Tibial artery (tissue), 4 donors: ENCODE data around the gene EZR.

Source experiments
- DNase-seq, 2 donors: peaks; one replicate each; pipeline ENCODE4 v3.0.0-alpha.2; 2019
- H3K27ac ChIP-seq, 2 donors: fragments of 200-600 bp; sonication (generic) in 1 of 2; 1 replicate in 1 of 2; 2 replicates in 1 of 2; pipeline ENCODE4 v1.5.1; 2018 to 2019; ENCODE audit warnings: mild to moderate bottlenecking in 1 of 2
- H3K27me3 ChIP-seq, 2 donors: fragments of 200-600 bp; sonication (generic) in 1 of 2; one replicate each; pipeline versions ENCODE4 v1.5.1 to v1.6.0; 2016 to 2019
- H3K36me3 ChIP-seq, 3 donors: fragments of 200-600 bp; sonication (generic) in 2 of 3; one replicate each; pipeline ENCODE4 v1.5.1; 2016 to 2019; ENCODE audit warnings: mild to moderate bottlenecking in 2 of 3
- H3K4me1 ChIP-seq, 4 donors: fragments of 200-600 bp; sonication (generic) in 2 of 4; 1 replicate in 3 of 4; 2 replicates in 1 of 4; pipeline ENCODE4 v1.5.1; 2016 to 2019
- H3K4me3 ChIP-seq, 2 donors: fragments of 200-600 bp; sonication (generic) in 1 of 2; 1 replicate in 1 of 2; 2 replicates in 1 of 2; pipeline ENCODE4 v1.5.1; 2018 to 2019; ENCODE audit warnings: mild to moderate bottlenecking in 2 of 2
- H3K9me3 ChIP-seq, 3 donors: fragments of 200-600 bp; sonication (generic) in 1 of 3; one replicate each; pipeline ENCODE4 v1.5.1; 2016 to 2019
- CTCF ChIP-seq, 2 experiments: fragments of 200-600 bp in 1 of 2; fragments of 450-650 bp in 1 of 2; IDR thresholded peaks; one replicate each; pipeline ENCODE4 v1.5.1; 2017 to 2019; ENCODE audit warnings: antibody characterized with exemption in 2 of 2, mild to moderate bottlenecking in 1 of 2, moderate library complexity in 1 of 2
- intact Hi-C: fragments of 100-400 bp; cut with DNase I; formaldehyde crosslinking; loops from one replicate; pipeline ENCODE4 v1.15.0; 2023; ENCODE audit warnings: low total_unique reads

The EZR gene

DNA sequence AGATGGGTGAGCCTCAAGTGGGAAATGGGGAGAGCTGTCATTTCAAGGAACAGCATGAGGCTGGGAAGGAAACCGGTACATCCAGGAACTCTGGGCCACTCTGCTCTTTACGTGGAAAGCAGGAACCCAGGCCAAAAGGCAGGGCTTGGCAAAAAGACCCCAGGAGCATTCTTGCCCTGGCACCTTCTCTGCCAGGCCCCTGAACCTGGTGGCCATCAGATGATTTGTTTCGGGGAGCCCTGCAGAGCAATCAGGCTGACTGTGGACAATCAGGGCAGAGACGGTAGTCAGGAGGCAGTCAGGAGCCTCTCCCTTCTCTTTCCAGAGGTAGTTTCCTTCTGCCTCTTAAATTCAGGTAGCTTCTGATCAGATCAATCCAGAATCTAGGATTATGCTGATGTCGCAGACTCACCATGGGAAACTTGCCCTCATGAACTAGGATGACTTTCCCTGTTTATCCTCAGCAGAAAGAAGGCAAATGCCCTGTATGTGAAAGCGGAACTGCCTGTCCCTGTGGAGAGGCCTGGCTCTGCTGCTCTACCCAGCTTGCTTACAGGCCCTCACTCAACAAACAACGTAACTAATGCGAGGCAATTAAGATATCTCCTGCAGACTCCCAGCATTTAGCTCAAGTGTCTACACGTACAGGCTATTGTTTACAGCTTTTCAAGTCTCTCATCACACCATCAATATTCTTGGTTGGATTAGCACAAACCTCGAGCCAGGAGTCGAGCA, 36.6 kb downstream of the EZR start:
- H3K9me3 ChIP-seq: no peaks in the 10 kb centered on the region
- DNase-seq: no peak

DNA sequence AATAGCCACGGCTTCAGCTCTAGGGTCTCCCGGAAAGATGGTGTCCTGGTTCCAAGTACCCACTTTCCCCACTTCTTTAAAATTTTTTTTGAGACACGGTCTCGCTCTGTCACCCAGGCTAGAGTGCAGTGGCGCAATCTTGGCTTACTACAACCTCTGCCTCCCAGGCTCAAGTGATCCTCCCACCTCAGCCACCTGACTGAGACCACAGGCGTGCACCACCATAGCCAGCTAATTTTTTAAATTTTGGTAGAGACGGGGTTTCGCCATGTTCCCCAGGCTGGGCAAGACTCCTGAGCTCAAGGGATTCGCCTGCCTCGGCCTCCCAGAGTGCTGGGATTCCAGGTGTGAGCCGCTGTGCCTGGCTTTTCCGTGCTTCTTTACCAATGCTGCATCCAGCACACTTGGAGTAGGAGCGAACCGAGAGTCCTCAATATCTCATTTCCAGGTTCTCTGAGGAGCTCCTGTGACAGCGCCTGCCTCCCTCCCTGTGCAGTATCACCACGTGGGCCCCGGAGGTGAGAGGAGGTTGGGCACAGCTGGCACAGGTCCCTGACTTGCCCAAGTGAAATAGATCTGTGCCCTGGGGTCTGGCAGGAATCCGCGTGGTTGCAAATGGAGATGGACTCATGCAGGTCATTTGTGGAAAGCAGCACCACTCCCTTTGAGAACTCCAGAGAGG, 37.3 kb downstream of the EZR start:
- H3K4me3 ChIP-seq: no peak overlapping the region
- intact Hi-C loops: loop anchor here (10.0 kb wide), 1 partner anchor 67 kb away; no protein-coding TSS in a partner anchor
- peak in 1 of 2 donors; percentile 19 for DNase-seq
- H3K27ac ChIP-seq: no peak overlapping the region
- no peaks in the 10 kb centered on the region for H3K4me1 ChIP-seq
- peaks cover 51 to 79% (median 63%) of the 10 kb centered on the region in 3 donors for H3K36me3 ChIP-seq
- no peaks in the 10 kb centered on the region for H3K9me3 ChIP-seq
- no peaks in the 10 kb centered on the region for H3K27me3 ChIP-seq
- no peak for TF ChIP-seq CTCF (IDR thresholded peaks at IDR 0.05)

More for the DNA sequence above, 36.6 kb downstream of the EZR start:
- peaks cover 53 to 80% (median 70%) of the 10 kb centered on the region in 3 donors for H3K36me3 ChIP-seq
- intact Hi-C loops: loop anchor here (10.0 kb wide), 1 partner anchor 68 kb away; no protein-coding TSS in a partner anchor
- no peak overlapping the region for H3K27ac ChIP-seq
- no peak for TF ChIP-seq CTCF (IDR thresholded peaks at IDR 0.05)
- no peak overlapping the region for H3K4me3 ChIP-seq
- H3K4me1 ChIP-seq: no peaks in the 10 kb centered on the region
- no peaks in the 10 kb centered on the region for H3K27me3 ChIP-seq

- Histone ChIP-seq H3K36me3 (peaks cover 56 to 79% (median 62%) of the 10 kb centered on the region in 3 donors), H3K27me3 (no peaks in the 10 kb centered on the region), H3K27ac (no peak overlapping the region), H3K4me1 (no peaks in the 10 kb centered on the region), H3K4me3 (no peak overlapping the region), H3K9me3 (no peaks in the 10 kb centered on the region)
- DNase-seq: no peak
- intact Hi-C loops: loop anchor here (10.0 kb wide), 1 partner anchor 66 kb away; no protein-coding TSS in a partner anchor
- no peak for TF ChIP-seq CTCF (IDR thresholded peaks at IDR 0.05)
Observed at GRCh38 chr6:158780988-158781691, 38.0 kb downstream of the EZR start.

GRCh38 chr6:158780246-158780884, 38.8 kb downstream of the EZR start:
- peaks cover 59 to 79% (median 62%) of the 10 kb centered on the region in 3 donors for H3K36me3 ChIP-seq

More at GRCh38 chr6:158780246-158780884, 38.8 kb downstream of the EZR start:
- no peak for TF ChIP-seq CTCF (IDR thresholded peaks at IDR 0.05)
- Histone ChIP-seq H3K9me3 (no peaks in the 10 kb centered on the region), H3K27ac (no peak overlapping the region), H3K4me1 (no peaks in the 10 kb centered on the region), H3K4me3 (no peak overlapping the region), H3K27me3 (no peaks in the 10 kb centered on the region)
- intact Hi-C loops: loop anchor here (10.0 kb wide), 1 partner anchor 66 kb away; no protein-coding TSS in a partner anchor
- DNase-seq: no peak
